Dendritic cell treated with granulocyte-macrophage colony-stimulating factor and Interleukin-4, amounts not matched to agents 40 ng/mL and 50 ng/mL, for 4 days (primary cell): Measurements from ENCODE around the gene C18orf32.
"Not testable (repeated sequence)": the region's sequence is repeated elsewhere in the genome, so short reads cannot be mapped to it uniquely, and the experiment has no call there.

Experiments used
- H3K27ac Mint-ChIP-seq: one replicate; pipeline ENCODE4 v1.8.0; 2022; ENCODE audit warnings: mild to moderate bottlenecking, mixed read lengths
- H3K27me3 Mint-ChIP-seq: one replicate; pipeline ENCODE4 v1.8.0; 2022; ENCODE audit warnings: mild to moderate bottlenecking, mixed read lengths
- H3K36me3 Mint-ChIP-seq: one replicate; pipeline ENCODE4 v1.8.0; 2022; ENCODE audit warnings: low read depth, mixed read lengths
- H3K4me1 Mint-ChIP-seq: one replicate; pipeline ENCODE4 v1.8.0; 2022; ENCODE audit warnings: low read depth, mixed read lengths
- H3K4me3 Mint-ChIP-seq: one replicate; pipeline ENCODE4 v1.8.0; 2022; ENCODE audit warnings: mild to moderate bottlenecking, moderate library complexity, mixed read lengths
- H3K9me3 Mint-ChIP-seq: one replicate; pipeline ENCODE4 v1.8.0; 2022; ENCODE audit warnings: mixed read lengths
- intact Hi-C: fragments of 100-400 bp; cut with micrococcal nuclease; formaldehyde crosslinking; loops from one replicate; pipeline ENCODE4 v1.15.0; 2022

Gene C18orf32

GRCh38 chr18:49515516-49515915, 28.5 kb upstream of the C18orf32 start:
- H3K4me3 Mint-ChIP-seq = no peak overlapping the region
- intact Hi-C loops = no loop called here
- H3K4me1 Mint-ChIP-seq = no peaks in the 10 kb centered on the region
- H3K36me3 Mint-ChIP-seq = no peaks in the 10 kb centered on the region
- H3K27me3 Mint-ChIP-seq = no peaks in the 10 kb centered on the region
- no peak overlapping the region for H3K27ac Mint-ChIP-seq
- H3K9me3 Mint-ChIP-seq = no peaks in the 10 kb centered on the region

- H3K36me3 Mint-ChIP-seq, H3K27ac Mint-ChIP-seq, intact Hi-C loops, H3K9me3 Mint-ChIP-seq, H3K4me3 Mint-ChIP-seq, H3K4me1 Mint-ChIP-seq, H3K27me3 Mint-ChIP-seq: not testable (repeated sequence)
Measured at GRCh38 chr18:49515003-49515402, 28.0 kb upstream of the C18orf32 start.

GRCh38 chr18:49514577-49514976, 27.5 kb upstream of the C18orf32 start:
- H3K9me3 Mint-ChIP-seq = no peaks in the 10 kb centered on the region
- no peaks in the 10 kb centered on the region for H3K4me1 Mint-ChIP-seq
- no peak overlapping the region for H3K4me3 Mint-ChIP-seq
- no peaks in the 10 kb centered on the region for H3K27me3 Mint-ChIP-seq
- intact Hi-C loops = loop anchor here (5.0 kb wide), 1 partner anchor 913 kb away; no protein-coding TSS in a partner anchor
- no peaks in the 10 kb centered on the region for H3K36me3 Mint-ChIP-seq
- no peak overlapping the region for H3K27ac Mint-ChIP-seq

- not testable (repeated sequence) for H3K4me1 Mint-ChIP-seq, H3K9me3 Mint-ChIP-seq, H3K27ac Mint-ChIP-seq, H3K36me3 Mint-ChIP-seq, H3K27me3 Mint-ChIP-seq, H3K4me3 Mint-ChIP-seq
- intact Hi-C loops = loop anchor here (5.0 kb wide), 1 partner anchor 914 kb away; no protein-coding TSS in a partner anchor
Measured at GRCh38 chr18:49512876-49513275, 25.8 kb upstream of the C18orf32 start.

- no peaks in the 10 kb centered on the region for H3K36me3 Mint-ChIP-seq
- H3K9me3 Mint-ChIP-seq = no peaks in the 10 kb centered on the region
- no peak overlapping the region for H3K4me3 Mint-ChIP-seq
- peaks cover 17% of the 10 kb centered on the region for H3K27me3 Mint-ChIP-seq
- no peaks in the 10 kb centered on the region for H3K4me1 Mint-ChIP-seq
- intact Hi-C loops = loop anchor here (1.0 to 5.0 kb wide), 2 partner anchors 348 to 917 kb away; no protein-coding TSS in a partner anchor
- H3K27ac Mint-ChIP-seq = no peak overlapping the region
Measured at GRCh38 chr18:49510393-49511115, 23.5 kb upstream of the C18orf32 start.

GRCh38 chr18:49506438-49506837, 19.4 kb upstream of the C18orf32 start:
- H3K27ac Mint-ChIP-seq, H3K4me3 Mint-ChIP-seq, H3K36me3 Mint-ChIP-seq, intact Hi-C loops, H3K4me1 Mint-ChIP-seq, H3K9me3 Mint-ChIP-seq: not testable (repeated sequence)
- peaks cover 20% of the 10 kb centered on the region for H3K27me3 Mint-ChIP-seq

GRCh38 chr18:49503931-49504330, 16.9 kb upstream of the C18orf32 start:
- H3K4me3 Mint-ChIP-seq = no peak overlapping the region
- H3K27me3 Mint-ChIP-seq = peaks cover 24% of the 10 kb centered on the region
- intact Hi-C loops = no loop called here
- H3K9me3 Mint-ChIP-seq = no peaks in the 10 kb centered on the region
- H3K27ac Mint-ChIP-seq = no peak overlapping the region
- no peaks in the 10 kb centered on the region for H3K36me3 Mint-ChIP-seq
- H3K4me1 Mint-ChIP-seq = no peaks in the 10 kb centered on the region

GRCh38 chr18:49500201-49500921, 13.3 kb upstream of the C18orf32 start:
- H3K27ac Mint-ChIP-seq = no peak overlapping the region
- no peaks in the 10 kb centered on the region for H3K9me3 Mint-ChIP-seq
- H3K36me3 Mint-ChIP-seq = no peaks in the 10 kb centered on the region
- no peak overlapping the region for H3K4me3 Mint-ChIP-seq
- H3K4me1 Mint-ChIP-seq = no peaks in the 10 kb centered on the region
- intact Hi-C loops = no loop called here
- peaks cover 15% of the 10 kb centered on the region for H3K27me3 Mint-ChIP-seq

- intact Hi-C loops = loop anchor here (10.0 kb wide), 2 partner anchors 786 to 1536 kb away; partner anchors contain the start of genes CXXC1, MBD1 and SMAD4
- H3K27ac Mint-ChIP-seq = no peak overlapping the region
- H3K9me3 Mint-ChIP-seq = no peaks in the 10 kb centered on the region
Measured at GRCh38 chr18:49499046-49499637, 12.1 kb upstream of the C18orf32 start.

GRCh38 chr18:49495480-49495879, 8.4 kb upstream of the C18orf32 start:
- peaks cover 20% of the 10 kb centered on the region for H3K36me3 Mint-ChIP-seq
- intact Hi-C loops = loop anchor here (10.0 kb wide), 2 partner anchors 789 to 1539 kb away; partner anchors contain the start of genes CXXC1, MBD1 and SMAD4
- H3K4me1 Mint-ChIP-seq = peaks cover 26% of the 10 kb centered on the region
- H3K27me3 Mint-ChIP-seq = peaks cover 15% of the 10 kb centered on the region
- no peak overlapping the region for H3K4me3 Mint-ChIP-seq
- H3K9me3 Mint-ChIP-seq = no peaks in the 10 kb centered on the region
- H3K27ac Mint-ChIP-seq = no peak overlapping the region

More at GRCh38 chr18:49499046-49499637, 12.1 kb upstream of the C18orf32 start:
- Mint-ChIP-seq H3K36me3 (no peaks in the 10 kb centered on the region), H3K4me3 (no peak overlapping the region), H3K4me1 (peaks cover under 1% of the 10 kb centered on the region), H3K27me3 (peaks cover 21% of the 10 kb centered on the region)

- H3K27ac Mint-ChIP-seq = no peak overlapping the region
- peaks cover 13% of the 10 kb centered on the region for H3K27me3 Mint-ChIP-seq
- H3K4me1 Mint-ChIP-seq = peaks cover 27% of the 10 kb centered on the region
- no peaks in the 10 kb centered on the region for H3K9me3 Mint-ChIP-seq
- H3K36me3 Mint-ChIP-seq = peaks cover 24% of the 10 kb centered on the region
- intact Hi-C loops = loop anchor here (10.0 kb wide), 2 partner anchors 790 to 1540 kb away; partner anchors contain the start of genes CXXC1, MBD1 and SMAD4
- H3K4me3 Mint-ChIP-seq = no peak overlapping the region
Measured at GRCh38 chr18:49495076-49495475, 8.0 kb upstream of the C18orf32 start.

- intact Hi-C loops = loop anchor here (10.0 kb wide), 2 partner anchors 790 to 1540 kb away; partner anchors contain the start of genes CXXC1, MBD1 and SMAD4
- H3K4me1 Mint-ChIP-seq = peaks cover 31% of the 10 kb centered on the region
- H3K9me3 Mint-ChIP-seq = no peaks in the 10 kb centered on the region
- H3K27me3 Mint-ChIP-seq = peaks cover 13% of the 10 kb centered on the region
- H3K27ac Mint-ChIP-seq = no peak overlapping the region
- H3K4me3 Mint-ChIP-seq = no peak overlapping the region
- H3K36me3 Mint-ChIP-seq = peaks cover 28% of the 10 kb centered on the region
Measured at GRCh38 chr18:49494660-49495059, 7.6 kb upstream of the C18orf32 start.

- peak overlapping the region; percentile 71 for H3K27ac Mint-ChIP-seq
- peaks cover 48% of the 10 kb centered on the region for H3K36me3 Mint-ChIP-seq
Measured at GRCh38 chr18:49492694-49493033, 5.6 kb upstream of the C18orf32 start.

More at GRCh38 chr18:49492694-49493033, 5.6 kb upstream of the C18orf32 start:
- Mint-ChIP-seq H3K4me3 (no peak overlapping the region), H3K27me3 (peaks cover 6% of the 10 kb centered on the region), H3K4me1 (peaks cover 49% of the 10 kb centered on the region), H3K9me3 (no peaks in the 10 kb centered on the region)
- intact Hi-C loops = loop anchor here (1.0 to 10.0 kb wide), 3 partner anchors 32 to 1542 kb away; partner anchors contain the start of genes CXXC1, DYM, MBD1 and SMAD4
